Stimulated activated CD8-positive, alpha-beta memory T cell treated with anti-CD3 and anti-CD28 coated beads, Interleukin-15, amount 100 ng/mL, for 4 hours (primary cell): ENCODE measurements around the gene CARD19.
"Not testable (repeated sequence)": the region's sequence is repeated elsewhere in the genome, so short reads cannot be mapped to it uniquely, and the experiment has no call there.

Experiments
- DNase-seq, 2 donors: peaks; one replicate each; pipeline ENCODE4 v3.0.0-alpha.2; 2020; ENCODE audit warnings: low read depth in 2 of 2

The CARD19 gene

GRCh38 chr9:93100276-93100636 lies 4.2 kb downstream of the CARD19 start:
- no peak for DNase-seq

- DNase-seq, result not testable (repeated sequence)
Measured at GRCh38 chr9:93101086-93101485, 5.1 kb downstream of the CARD19 start.

- DNase-seq, result no peak
Measured at GRCh38 chr9:93105620-93106019, 9.6 kb downstream of the CARD19 start.

GRCh38 chr9:93107151-93107824 lies 11.3 kb downstream of the CARD19 start:
- DNase-seq, result no peak

- DNase-seq, result no peak
Measured at GRCh38 chr9:93107825-93108161, 11.8 kb downstream of the CARD19 start.

- no peak for DNase-seq
Measured at GRCh38 chr9:93108291-93109041, 12.4 kb downstream of the CARD19 start.

GRCh38 chr9:93110311-93110855 lies 14.4 kb downstream of the CARD19 start:
- DNase-seq, result no peak

GRCh38 chr9:93111001-93111370 lies 15.0 kb downstream of the CARD19 start:
- DNase-seq, result no peak

GRCh38 chr9:93111371-93112115 lies 15.5 kb downstream of the CARD19 start:
- DNase-seq, result no peak

GRCh38 chr9:93112116-93112863 lies 16.3 kb downstream of the CARD19 start:
- no peak for DNase-seq

GRCh38 chr9:93112864-93113389 lies 16.9 kb downstream of the CARD19 start:
- DNase-seq, result no peak

- no peak for DNase-seq
Measured at GRCh38 chr9:93114169-93114983, 18.4 kb downstream of the CARD19 start.

GRCh38 chr9:93114984-93115335 lies 18.9 kb downstream of the CARD19 start:
- DNase-seq, result no peak

- DNase-seq, result no peak
Measured at GRCh38 chr9:93115486-93116071, 19.6 kb downstream of the CARD19 start.

GRCh38 chr9:93116072-93116961 lies 20.3 kb downstream of the CARD19 start:
- DNase-seq, result no peak

- DNase-seq, result not testable (repeated sequence)
Measured at GRCh38 chr9:93117521-93117920, 21.5 kb downstream of the CARD19 start.

GRCh38 chr9:93117924-93118862 lies 22.2 kb downstream of the CARD19 start:
- no peak for DNase-seq
